GM18951 (cell line): ENCODE results near the gene THSD4.
"Not testable (repeated sequence)": the region's sequence is repeated elsewhere in the genome, so short reads cannot be mapped to it uniquely, and the experiment has no call there.

Experiments used
- POLR2A ChIP-seq: IDR thresholded peaks from 4 replicates; pipeline ENCODE4 v1.6.1; 2011; ENCODE audit warnings: mild to moderate bottlenecking; ENCODE audit not compliant: insufficient read length, insufficient read depth; ENCODE audit errors: extremely low read depth
- in situ Hi-C: fragments of 300-500 bp; cut with MboI; formaldehyde crosslinking; loops from one replicate; pipeline ENCODE4 v1.12.0; 2022; ENCODE audit warnings: low sequenced_read_pairs, mixed read lengths, inconsistent platforms; ENCODE audit not compliant: unreplicated experiment

Gene THSD4

GRCh38 chr15:71201477-71201876, 86.2 kb downstream of the THSD4 start:
- TF ChIP-seq POLR2A, result no peak
- in situ Hi-C loops, result no loop called here

DNA sequence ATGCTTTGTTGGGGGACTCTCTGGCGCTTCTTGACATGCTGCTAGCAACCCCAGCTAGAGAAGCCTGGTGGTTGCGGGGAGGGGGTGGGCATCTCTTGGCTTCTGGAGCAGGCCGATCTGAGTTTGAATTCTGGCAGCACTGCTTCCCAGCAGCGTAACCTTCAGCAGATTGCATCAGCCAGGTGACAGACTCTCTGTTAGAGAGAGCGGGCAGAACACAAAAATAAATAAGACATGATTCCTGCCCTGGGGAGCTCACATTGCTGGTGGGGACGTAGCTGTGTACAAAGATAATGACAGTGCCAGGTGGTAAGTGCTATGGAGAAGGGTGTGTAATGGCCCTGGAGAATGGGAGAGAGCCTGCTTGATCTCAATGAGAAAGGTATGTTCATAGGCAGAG, 87.4 kb downstream of the THSD4 start:
- TF ChIP-seq POLR2A, result no peak
- in situ Hi-C loops, result no loop called here

DNA sequence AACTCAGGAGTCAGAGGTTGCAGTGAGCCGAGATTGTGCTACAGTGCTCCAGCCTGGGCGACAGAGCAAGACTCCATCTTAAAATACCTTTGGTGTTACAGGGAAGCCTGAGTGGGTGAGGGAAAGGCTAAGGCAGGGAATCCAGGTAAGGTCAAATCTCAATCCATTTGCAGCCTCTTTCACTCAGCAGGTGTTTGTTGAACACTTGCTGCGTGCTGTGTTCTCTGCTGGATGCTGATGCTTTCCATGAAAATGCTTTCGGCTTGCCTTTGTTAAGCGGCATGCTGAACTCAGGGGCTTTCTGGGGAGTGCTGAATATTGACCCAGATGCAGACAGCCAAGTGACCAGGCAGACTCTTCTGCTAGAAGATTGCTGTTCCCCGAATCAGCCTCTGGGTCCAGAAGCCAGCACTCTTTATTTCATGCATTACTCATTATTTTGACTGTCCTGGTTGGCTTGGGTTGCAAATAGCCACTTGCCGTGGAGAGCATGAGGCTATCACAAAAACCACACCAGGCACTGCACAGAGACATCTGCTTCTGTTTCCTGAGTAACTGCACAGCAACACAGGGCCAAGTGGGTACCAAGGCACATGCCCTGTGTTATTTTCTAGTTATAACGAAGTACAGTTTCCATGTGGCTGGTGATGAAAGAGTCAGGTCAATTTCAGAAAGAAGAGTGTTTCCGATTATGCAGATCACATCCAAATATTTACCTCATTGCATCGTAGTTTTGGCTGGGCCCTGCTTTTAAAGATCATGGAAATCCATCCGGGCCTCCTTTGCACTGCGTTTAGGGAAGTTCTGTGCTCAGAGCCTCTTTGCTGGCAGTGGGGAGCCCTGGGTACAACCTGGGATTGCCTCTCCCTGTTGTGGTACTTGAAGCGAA, 88.6 kb downstream of the THSD4 start:
- no peak for TF ChIP-seq POLR2A
- in situ Hi-C loops, result no loop called here

GRCh38 chr15:71207141-71207540, 91.9 kb downstream of the THSD4 start:
- no peak for TF ChIP-seq POLR2A
- in situ Hi-C loops, result no loop called here

- no peak for TF ChIP-seq POLR2A
- in situ Hi-C loops, result no loop called here
Measured at GRCh38 chr15:71212146-71212545, 96.9 kb downstream of the THSD4 start.

DNA sequence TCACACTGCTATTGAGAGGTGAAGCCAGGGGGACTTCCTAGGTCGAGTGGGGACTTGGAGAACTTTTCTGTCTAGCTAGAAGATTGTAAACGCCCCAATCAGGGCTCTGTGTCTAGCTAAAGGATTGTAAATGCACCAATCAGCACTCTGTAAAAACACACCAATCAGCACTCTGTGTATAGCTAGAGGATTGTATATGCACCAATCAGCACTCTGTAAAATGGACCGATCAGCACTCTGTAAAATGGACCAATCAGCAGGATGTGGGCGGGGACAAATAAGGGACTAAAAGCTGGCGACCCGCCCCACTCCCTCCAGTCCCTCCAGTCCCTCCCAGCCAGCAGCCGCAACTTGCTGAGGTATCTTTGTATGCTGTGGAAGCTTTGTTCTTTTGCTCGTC, 98.7 kb downstream of the THSD4 start:
- in situ Hi-C loops, result not testable (repeated sequence)

- in situ Hi-C loops, result no loop called here
- TF ChIP-seq POLR2A, result no peak
Measured at GRCh38 chr15:71215126-71215894, 100.0 kb downstream of the THSD4 start.

DNA sequence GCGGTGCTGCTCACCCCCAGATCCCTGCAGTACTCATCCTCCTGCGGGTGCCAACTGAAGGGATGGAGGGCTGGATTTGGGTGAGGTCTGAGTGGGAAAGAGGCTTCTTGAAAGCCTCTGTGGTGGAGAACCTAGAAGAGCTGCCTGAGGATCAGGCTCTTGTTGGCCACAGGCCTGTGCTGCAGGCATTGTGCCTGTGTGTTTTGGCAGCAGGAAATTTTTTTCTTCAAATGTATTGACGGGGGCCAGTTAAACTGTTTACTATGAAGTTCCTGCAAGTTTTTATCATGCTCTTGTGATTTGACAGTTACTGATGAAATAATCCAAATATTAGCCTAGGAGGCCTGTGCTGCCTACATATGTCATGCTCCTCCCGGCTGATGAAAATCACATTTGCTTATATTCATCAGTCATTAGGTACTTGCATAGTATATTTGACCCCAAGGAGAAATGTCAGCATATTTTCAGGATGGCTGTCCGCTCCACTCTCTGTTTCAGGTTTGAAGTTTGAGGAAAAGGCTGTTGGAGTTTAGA, 103.1 kb downstream of the THSD4 start:
- in situ Hi-C loops, result no loop called here
- no peak for TF ChIP-seq POLR2A

DNA sequence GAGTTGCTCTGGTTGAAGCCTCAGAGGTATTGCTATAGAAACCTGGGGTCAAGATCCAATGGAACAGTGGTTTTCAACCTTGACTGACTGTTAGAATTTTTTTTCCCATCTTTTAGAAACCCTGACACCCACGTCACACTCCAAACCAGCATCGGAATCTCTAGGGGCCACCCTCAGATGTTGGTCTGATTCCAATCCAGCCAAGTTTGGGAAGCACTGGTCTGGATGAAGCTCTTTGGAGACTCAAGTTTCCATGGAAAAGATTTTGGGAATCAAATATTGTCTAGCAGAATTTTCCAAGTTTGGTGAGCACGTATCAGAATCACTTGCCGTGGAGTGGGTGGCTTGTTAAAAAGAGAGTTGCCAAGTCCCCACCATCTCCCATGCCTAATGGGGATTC, 103.8 kb downstream of the THSD4 start:
- in situ Hi-C loops, result no loop called here
- TF ChIP-seq POLR2A, result no peak

GRCh38 chr15:71219645-71220044, 104.4 kb downstream of the THSD4 start:
- no peak for TF ChIP-seq POLR2A
- in situ Hi-C loops, result no loop called here

DNA sequence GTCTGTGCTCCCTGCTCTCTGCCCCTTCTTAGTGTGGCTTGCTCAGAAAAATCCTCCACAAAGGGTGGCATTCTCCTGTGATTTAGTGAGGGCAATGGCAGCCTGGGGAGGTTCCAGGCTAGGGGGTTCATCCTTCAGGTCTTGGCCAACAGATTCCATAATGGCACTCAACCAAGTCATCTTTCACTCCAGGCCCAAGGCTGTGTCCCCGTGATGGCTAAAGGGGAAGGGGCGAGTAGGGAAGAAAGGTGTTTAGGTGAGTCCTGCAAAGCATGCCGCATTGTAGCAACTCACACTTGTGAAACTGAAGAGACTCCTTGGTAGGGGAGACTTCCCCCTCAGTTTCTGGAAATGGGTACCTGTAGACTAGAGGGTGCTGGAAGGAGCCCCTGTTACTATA, 105.6 kb downstream of the THSD4 start:
- no peak for TF ChIP-seq POLR2A
- in situ Hi-C loops, result no loop called here

DNA sequence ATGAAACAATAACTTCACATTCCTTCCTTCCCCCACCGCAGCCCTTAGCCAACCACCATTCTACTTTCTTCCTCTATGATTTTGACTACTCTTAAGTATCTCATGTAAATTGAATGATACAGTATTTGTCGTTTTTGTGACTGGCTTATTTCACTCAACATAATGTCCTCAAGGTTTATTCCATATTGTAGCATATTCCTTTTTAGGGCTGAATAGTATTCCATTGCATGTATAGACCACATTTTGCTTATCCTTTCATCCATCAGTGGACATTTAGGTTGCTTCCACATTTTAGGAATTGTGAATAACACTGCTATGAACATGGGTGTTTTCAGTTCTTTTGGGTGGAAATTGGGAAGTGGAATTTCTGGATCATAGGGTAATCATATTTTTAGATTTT, 106.1 kb downstream of the THSD4 start:
- TF ChIP-seq POLR2A, result no peak
- in situ Hi-C loops, result no loop called here

DNA sequence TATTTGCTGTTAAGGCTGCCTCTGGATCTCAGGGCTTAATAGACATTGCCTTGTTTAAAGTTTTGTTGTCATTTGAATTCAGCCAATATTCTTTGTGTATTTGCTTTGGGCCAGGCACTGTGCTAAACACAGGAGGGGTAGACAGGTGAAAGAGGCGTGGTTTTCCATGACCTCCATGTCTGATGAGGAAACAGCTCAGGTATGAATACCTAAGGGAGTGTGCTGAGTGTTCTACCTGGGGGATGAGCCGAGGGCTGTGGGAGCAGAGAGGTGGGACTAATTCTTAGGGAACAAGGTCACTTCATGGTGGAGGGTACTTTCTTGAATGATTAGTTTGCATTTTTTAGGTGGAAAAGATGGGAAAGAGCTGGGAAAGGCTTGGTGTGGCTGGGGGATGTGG, 108.2 kb downstream of the THSD4 start:
- in situ Hi-C loops, result no loop called here
- TF ChIP-seq POLR2A, result no peak

GRCh38 chr15:71224024-71224423, 108.8 kb downstream of the THSD4 start:
- in situ Hi-C loops, result no loop called here
- no peak for TF ChIP-seq POLR2A
